GM23338 (cell line): Measurements from ENCODE around the gene FBRSL1.

Experiments used
- CREB1 ChIP-seq: fragments of 250-450 bp; sonication (Bioruptor Pico); IDR thresholded peaks from 2 replicates; pipeline ENCODE4 v1.5.0; 2020; ENCODE audit warnings: low read depth, mild to moderate bottlenecking, moderate library complexity
- EZH2 ChIP-seq: fragments of 200-600 bp; sonication (generic); IDR thresholded peaks from one replicate; pipeline ENCODE4 v1.8.0; 2017; ENCODE audit warnings: antibody characterized with exemption, mild to moderate bottlenecking, low read depth; ENCODE audit not compliant: unreplicated experiment
- EZH2phosphoT487 ChIP-seq: fragments of 200-600 bp; sonication (generic); IDR thresholded peaks from one replicate; pipeline ENCODE4 v1.8.1; 2018; ENCODE audit warnings: antibody characterized with exemption; ENCODE audit not compliant: unreplicated experiment
- JUNB ChIP-seq: IDR thresholded peaks from one replicate; pipeline ENCODE4 v1.6.1; 2016; ENCODE audit warnings: antibody characterized with exemption; ENCODE audit not compliant: unreplicated experiment
- NANOG ChIP-seq: IDR thresholded peaks from 2 replicates; pipeline ENCODE4 v1.6.1; 2016; ENCODE audit warnings: antibody characterized with exemption, borderline replicate concordance
- POLR2AphosphoS5 ChIP-seq: IDR thresholded peaks from 2 replicates; pipeline ENCODE4 v1.6.1; 2016; ENCODE audit warnings: antibody characterized with exemption, low read depth
- STAT1 ChIP-seq: IDR thresholded peaks from one replicate; pipeline ENCODE4 v1.6.1; 2016; ENCODE audit warnings: antibody characterized with exemption; ENCODE audit not compliant: unreplicated experiment
- ZNF114 ChIP-seq: fragments of 250-450 bp; sonication (Bioruptor Pico); IDR thresholded peaks from 2 replicates; pipeline ENCODE4 v1.5.0; 2020; ENCODE audit warnings: mild to moderate bottlenecking, moderate library complexity
- ZNF331 ChIP-seq: fragments of 250-450 bp; sonication (Bioruptor Pico); IDR thresholded peaks from 2 replicates; pipeline ENCODE4 v1.5.0; 2020; ENCODE audit warnings: low read depth, mild to moderate bottlenecking, moderate library complexity
- TF ChIP-seq, protein P1 (sequence below): IDR thresholded peaks from one replicate; pipeline ENCODE4 v1.6.1; 2018; ENCODE audit warnings: antibody characterized with exemption; ENCODE audit not compliant: unreplicated experiment
- TF ChIP-seq, protein P2 (sequence below), 2 experiments: fragments of 200-600 bp in 1 of 2; sonication (generic) in 1 of 2; conservative IDR thresholded peaks; 2 replicates each; pipeline versions ENCODE4 v1.5.1 to v1.6.1; 2016 to 2017; ENCODE audit warnings: antibody characterized with exemption in 2 of 2, low read depth in 2 of 2, mild to moderate bottlenecking in 2 of 2, moderate library complexity in 1 of 2
- TF ChIP-seq, protein P3 (sequence below): fragments of 250-450 bp; sonication (Bioruptor Pico); IDR thresholded peaks from 2 replicates; pipeline ENCODE4 v1.5.0; 2020; ENCODE audit warnings: mild to moderate bottlenecking, moderate library complexity
- TF ChIP-seq, protein P4 (sequence below): IDR thresholded peaks from 2 replicates; pipeline ENCODE4 v1.6.1; 2016; ENCODE audit warnings: antibody characterized with exemption

DNA sequence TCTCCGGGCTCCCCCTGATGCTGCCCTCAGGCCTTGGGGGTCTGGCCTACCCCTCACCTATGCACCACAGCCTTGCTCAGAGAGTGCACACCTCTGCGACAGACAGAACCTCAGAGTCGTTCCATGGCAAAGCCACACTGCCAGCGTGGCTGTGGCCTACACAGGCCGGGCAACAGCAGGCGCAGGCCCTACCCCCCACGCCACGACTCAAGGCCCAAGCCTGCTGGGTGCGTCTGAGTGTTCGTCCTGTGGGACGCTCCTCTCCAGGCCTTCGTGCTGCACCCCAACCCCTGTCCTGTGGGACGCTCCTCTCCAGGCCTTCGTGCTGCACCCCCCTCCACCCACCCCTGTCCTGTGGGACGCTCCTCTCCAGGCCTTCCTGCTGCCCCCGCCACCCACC is 66.3 kb downstream of the FBRSL1 start:
- TF ChIP-seq, protein P1, sequence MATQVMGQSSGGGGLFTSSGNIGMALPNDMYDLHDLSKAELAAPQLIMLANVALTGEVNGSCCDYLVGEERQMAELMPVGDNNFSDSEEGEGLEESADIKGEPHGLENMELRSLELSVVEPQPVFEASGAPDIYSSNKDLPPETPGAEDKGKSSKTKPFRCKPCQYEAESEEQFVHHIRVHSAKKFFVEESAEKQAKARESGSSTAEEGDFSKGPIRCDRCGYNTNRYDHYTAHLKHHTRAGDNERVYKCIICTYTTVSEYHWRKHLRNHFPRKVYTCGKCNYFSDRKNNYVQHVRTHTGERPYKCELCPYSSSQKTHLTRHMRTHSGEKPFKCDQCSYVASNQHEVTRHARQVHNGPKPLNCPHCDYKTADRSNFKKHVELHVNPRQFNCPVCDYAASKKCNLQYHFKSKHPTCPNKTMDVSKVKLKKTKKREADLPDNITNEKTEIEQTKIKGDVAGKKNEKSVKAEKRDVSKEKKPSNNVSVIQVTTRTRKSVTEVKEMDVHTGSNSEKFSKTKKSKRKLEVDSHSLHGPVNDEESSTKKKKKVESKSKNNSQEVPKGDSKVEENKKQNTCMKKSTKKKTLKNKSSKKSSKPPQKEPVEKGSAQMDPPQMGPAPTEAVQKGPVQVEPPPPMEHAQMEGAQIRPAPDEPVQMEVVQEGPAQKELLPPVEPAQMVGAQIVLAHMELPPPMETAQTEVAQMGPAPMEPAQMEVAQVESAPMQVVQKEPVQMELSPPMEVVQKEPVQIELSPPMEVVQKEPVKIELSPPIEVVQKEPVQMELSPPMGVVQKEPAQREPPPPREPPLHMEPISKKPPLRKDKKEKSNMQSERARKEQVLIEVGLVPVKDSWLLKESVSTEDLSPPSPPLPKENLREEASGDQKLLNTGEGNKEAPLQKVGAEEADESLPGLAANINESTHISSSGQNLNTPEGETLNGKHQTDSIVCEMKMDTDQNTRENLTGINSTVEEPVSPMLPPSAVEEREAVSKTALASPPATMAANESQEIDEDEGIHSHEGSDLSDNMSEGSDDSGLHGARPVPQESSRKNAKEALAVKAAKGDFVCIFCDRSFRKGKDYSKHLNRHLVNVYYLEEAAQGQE: no peak
- TF ChIP-seq, protein P2, sequence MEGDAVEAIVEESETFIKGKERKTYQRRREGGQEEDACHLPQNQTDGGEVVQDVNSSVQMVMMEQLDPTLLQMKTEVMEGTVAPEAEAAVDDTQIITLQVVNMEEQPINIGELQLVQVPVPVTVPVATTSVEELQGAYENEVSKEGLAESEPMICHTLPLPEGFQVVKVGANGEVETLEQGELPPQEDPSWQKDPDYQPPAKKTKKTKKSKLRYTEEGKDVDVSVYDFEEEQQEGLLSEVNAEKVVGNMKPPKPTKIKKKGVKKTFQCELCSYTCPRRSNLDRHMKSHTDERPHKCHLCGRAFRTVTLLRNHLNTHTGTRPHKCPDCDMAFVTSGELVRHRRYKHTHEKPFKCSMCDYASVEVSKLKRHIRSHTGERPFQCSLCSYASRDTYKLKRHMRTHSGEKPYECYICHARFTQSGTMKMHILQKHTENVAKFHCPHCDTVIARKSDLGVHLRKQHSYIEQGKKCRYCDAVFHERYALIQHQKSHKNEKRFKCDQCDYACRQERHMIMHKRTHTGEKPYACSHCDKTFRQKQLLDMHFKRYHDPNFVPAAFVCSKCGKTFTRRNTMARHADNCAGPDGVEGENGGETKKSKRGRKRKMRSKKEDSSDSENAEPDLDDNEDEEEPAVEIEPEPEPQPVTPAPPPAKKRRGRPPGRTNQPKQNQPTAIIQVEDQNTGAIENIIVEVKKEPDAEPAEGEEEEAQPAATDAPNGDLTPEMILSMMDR (conservative IDR thresholded peaks at IDR 0.05; ENCODE audit: low read depth in 2 of 2): no peak
- TF ChIP-seq EZH2 (no peak), EZH2phosphoT487 (no peak), ZNF331 (CRISPR knock-in tag) (no peak), POLR2AphosphoS5 (no peak), JUNB (no peak), CREB1 (CRISPR knock-in tag) (no peak), ZNF114 (no peak), STAT1 (no peak), NANOG (no peak)
- TF ChIP-seq, protein P3, sequence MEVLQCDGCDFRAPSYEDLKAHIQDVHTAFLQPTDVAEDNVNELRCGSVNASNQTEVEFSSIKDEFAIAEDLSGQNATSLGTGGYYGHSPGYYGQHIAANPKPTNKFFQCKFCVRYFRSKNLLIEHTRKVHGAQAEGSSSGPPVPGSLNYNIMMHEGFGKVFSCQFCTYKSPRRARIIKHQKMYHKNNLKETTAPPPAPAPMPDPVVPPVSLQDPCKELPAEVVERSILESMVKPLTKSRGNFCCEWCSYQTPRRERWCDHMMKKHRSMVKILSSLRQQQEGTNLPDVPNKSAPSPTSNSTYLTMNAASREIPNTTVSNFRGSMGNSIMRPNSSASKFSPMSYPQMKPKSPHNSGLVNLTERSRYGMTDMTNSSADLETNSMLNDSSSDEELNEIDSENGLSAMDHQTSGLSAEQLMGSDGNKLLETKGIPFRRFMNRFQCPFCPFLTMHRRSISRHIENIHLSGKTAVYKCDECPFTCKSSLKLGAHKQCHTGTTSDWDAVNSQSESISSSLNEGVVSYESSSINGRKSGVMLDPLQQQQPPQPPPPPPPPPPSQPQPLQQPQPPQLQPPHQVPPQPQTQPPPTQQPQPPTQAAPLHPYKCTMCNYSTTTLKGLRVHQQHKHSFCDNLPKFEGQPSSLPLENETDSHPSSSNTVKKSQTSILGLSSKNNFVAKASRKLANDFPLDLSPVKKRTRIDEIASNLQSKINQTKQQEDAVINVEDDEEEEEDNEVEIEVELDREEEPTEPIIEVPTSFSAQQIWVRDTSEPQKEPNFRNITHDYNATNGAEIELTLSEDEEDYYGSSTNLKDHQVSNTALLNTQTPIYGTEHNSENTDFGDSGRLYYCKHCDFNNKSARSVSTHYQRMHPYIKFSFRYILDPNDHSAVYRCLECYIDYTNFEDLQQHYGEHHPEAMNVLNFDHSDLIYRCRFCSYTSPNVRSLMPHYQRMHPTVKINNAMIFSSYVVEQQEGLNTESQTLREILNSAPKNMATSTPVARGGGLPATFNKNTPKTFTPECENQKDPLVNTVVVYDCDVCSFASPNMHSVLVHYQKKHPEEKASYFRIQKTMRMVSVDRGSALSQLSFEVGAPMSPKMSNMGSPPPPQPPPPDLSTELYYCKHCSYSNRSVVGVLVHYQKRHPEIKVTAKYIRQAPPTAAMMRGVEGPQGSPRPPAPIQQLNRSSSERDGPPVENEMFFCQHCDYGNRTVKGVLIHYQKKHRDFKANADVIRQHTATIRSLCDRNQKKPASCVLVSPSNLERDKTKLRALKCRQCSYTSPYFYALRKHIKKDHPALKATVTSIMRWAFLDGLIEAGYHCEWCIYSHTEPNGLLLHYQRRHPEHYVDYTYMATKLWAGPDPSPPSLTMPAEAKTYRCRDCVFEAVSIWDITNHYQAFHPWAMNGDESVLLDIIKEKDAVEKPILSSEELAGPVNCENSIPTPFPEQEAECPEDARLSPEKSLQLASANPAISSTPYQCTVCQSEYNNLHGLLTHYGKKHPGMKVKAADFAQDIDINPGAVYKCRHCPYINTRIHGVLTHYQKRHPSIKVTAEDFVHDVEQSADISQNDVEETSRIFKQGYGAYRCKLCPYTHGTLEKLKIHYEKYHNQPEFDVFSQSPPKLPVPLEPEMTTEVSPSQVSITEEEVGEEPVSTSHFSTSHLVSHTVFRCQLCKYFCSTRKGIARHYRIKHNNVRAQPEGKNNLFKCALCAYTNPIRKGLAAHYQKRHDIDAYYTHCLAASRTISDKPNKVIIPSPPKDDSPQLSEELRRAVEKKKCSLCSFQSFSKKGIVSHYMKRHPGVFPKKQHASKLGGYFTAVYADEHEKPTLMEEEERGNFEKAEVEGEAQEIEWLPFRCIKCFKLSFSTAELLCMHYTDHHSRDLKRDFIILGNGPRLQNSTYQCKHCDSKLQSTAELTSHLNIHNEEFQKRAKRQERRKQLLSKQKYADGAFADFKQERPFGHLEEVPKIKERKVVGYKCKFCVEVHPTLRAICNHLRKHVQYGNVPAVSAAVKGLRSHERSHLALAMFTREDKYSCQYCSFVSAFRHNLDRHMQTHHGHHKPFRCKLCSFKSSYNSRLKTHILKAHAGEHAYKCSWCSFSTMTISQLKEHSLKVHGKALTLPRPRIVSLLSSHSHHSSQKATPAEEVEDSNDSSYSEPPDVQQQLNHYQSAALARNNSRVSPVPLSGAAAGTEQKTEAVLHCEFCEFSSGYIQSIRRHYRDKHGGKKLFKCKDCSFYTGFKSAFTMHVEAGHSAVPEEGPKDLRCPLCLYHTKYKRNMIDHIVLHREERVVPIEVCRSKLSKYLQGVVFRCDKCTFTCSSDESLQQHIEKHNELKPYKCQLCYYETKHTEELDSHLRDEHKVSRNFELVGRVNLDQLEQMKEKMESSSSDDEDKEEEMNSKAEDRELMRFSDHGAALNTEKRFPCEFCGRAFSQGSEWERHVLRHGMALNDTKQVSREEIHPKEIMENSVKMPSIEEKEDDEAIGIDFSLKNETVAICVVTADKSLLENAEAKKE: no peak
- TF ChIP-seq, protein P4, sequence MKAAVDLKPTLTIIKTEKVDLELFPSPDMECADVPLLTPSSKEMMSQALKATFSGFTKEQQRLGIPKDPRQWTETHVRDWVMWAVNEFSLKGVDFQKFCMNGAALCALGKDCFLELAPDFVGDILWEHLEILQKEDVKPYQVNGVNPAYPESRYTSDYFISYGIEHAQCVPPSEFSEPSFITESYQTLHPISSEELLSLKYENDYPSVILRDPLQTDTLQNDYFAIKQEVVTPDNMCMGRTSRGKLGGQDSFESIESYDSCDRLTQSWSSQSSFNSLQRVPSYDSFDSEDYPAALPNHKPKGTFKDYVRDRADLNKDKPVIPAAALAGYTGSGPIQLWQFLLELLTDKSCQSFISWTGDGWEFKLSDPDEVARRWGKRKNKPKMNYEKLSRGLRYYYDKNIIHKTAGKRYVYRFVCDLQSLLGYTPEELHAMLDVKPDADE: no peak
